ENCODE data around the gene JAK1. TPM values are rescaled to one million over a fixed set of nuclear protein-coding genes. Genes with fewer than 3 reads are reported as not detected.

Gene JAK1
- total and polyA plus RNA-seq, 2 of the 8 experiments (the other 6 are each of a cell fraction or from before 2014, with no cell fraction given) = 7.8 to 24.5 TPM

DNA sequence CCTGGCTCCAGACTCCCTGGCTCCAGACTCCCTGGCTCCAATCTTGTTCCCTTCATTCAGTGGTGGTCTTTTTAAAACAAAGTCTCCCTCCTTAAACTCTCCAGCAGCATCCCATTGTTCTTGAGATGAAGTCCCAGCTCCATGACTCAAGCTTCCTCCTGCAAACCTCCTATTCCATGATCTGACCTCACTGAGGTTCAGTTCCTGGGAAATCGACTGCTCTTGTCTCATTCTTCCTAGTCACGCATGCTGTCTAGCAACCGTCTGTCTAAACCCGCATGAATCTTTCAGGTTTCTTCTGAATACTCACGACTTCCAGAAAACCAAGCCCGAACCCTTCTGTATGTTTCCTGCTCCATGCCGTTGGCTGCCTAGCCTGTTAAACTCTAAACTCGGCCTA is 129.5 kb downstream of the JAK1 start:
- no peak overlapping the region for H3K4me2 ChIP-seq (ENCODE audit: insufficient read depth in 1 of 2, low read depth in 2 of 2, low read length in 2 of 2)
- H3K4me1 ChIP-seq (replicated peaks in 1 of 4; ENCODE audit: control insufficient read depth in 3 of 4, insufficient read depth in 4 of 4, low read length in 3 of 4) = no peaks in the 10 kb centered on the region; a peak in 1 of 7 replicates
- WGBS, 2 experiments (ENCODE audit: extremely low coverage in 1 of 2, insufficient coverage in 1 of 2, insufficient read length in 1 of 2, insufficient replicate concordance in 2 of 2, low coverage in 1 of 2, low lambda C conversion rate in 2 of 2, missing lambda C conversion rate in 1 of 2) = 95% methylated on average over 8 of the region's 8 CpGs; no CpG with 5 or more reads in 1 of the 2 experiments
- no peak overlapping the region for H4K8ac ChIP-seq (ENCODE audit: extremely low read depth, insufficient read depth, low read length)
- H4K5ac ChIP-seq (ENCODE audit: insufficient read length, low read depth, low read length) = no peak overlapping the region
- no peaks in the 10 kb centered on the region for H3K79me2 ChIP-seq (ENCODE audit: control insufficient read depth in 1 of 2, insufficient read depth in 2 of 2, low read length in 2 of 2)
- H3K4ac ChIP-seq (replicated peaks; ENCODE audit: insufficient read length, low read depth, low read length) = no peak overlapping the region
- POLR2A ChIA-PET (ENCODE audit: partially characterized antibody) = interaction anchor here (0.6 kb wide), 1 partner anchor 862 kb away, joined by 4 read pairs; no protein-coding TSS in a partner anchor
- no peak overlapping the region for H4K91ac ChIP-seq (replicated peaks; ENCODE audit: insufficient read length, low read length)
- H3K14ac ChIP-seq (ENCODE audit: insufficient read length) = no peak overlapping the region
- FAIRE-seq = no peak
- H3K56ac ChIP-seq (replicated peaks; ENCODE audit: insufficient read length, low read depth, low read length) = no peak overlapping the region
- H2AFZ ChIP-seq (ENCODE audit: low read length) = no peak overlapping the region
- no peak overlapping the region for H2BK20ac ChIP-seq (ENCODE audit: low read length)
- H2AK5ac ChIP-seq (ENCODE audit: low read depth, low read length) = no peak overlapping the region
- CTCF ChIA-PET (ENCODE audit: partially characterized antibody) = no interaction called here
- no peaks in the 10 kb centered on the region for H3K23me2 ChIP-seq (ENCODE audit: low read depth, low read length)
- H2BK5ac ChIP-seq (ENCODE audit: low read depth, low read length) = no peak overlapping the region
- no peak overlapping the region for H3K18ac ChIP-seq (ENCODE audit: extremely low read depth, low read length)
- no peaks in the 10 kb centered on the region for H3K27me3 ChIP-seq (replicated peaks in 1 of 4; ENCODE audit: control insufficient read depth in 3 of 4, extremely low read depth in 1 of 4, insufficient read depth in 3 of 4, low read length in 3 of 4)
- TF ChIP-seq KDM1A (IDR thresholded peaks at IDR 0.05; ENCODE audit: borderline replicate concordance, low read length) (no peak), NRF1 (IDR thresholded peaks at IDR 0.05; ENCODE audit: low read depth, low read length) (no peak), BRCA1 (IDR thresholded peaks at IDR 0.05; ENCODE audit: low read depth, low read length) (no peak), RXRA (IDR thresholded peaks at IDR 0.05; ENCODE audit: insufficient read depth, low read depth, low read length) (no peak), CREB1 (IDR thresholded peaks at IDR 0.05) (no peak), POLR2A (IDR thresholded peaks at IDR 0.05; ENCODE audit: control extremely low read depth in 1 of 2, low read depth in 2 of 2, low read length in 2 of 2) (no peak), ZNF274 (IDR thresholded peaks at IDR 0.05; ENCODE audit: borderline replicate concordance, extremely low read depth, low read length) (no peak)
- H2BK12ac ChIP-seq (ENCODE audit: low read depth, low read length) = no peak overlapping the region
- DNase-seq (ENCODE audit: low read depth in 1 of 2, low spot score in 2 of 2) = no peak
- H3K23ac ChIP-seq (ENCODE audit: insufficient read length) = no peak overlapping the region
- H3K9me3 ChIP-seq (ENCODE audit: insufficient read depth in 2 of 2, low read depth in 1 of 2, low read length in 1 of 2) = no peaks in the 10 kb centered on the region
- H3K79me1 ChIP-seq (ENCODE audit: low read depth, low read length) = no peaks in the 10 kb centered on the region
- no peak overlapping the region for H2BK15ac ChIP-seq (ENCODE audit: low read length)
- no peak overlapping the region for H2BK120ac ChIP-seq (replicated peaks; ENCODE audit: low read depth, low read length)
- peaks cover 0 to 18% (median 6%) of the 10 kb centered on the region in 4 experiments; a peak in 7 of 8 replicates for H3K36me3 ChIP-seq (ENCODE audit: control insufficient read depth in 2 of 4, insufficient read depth in 4 of 4, low read length in 3 of 4)
- no peak overlapping the region for H3K4me3 ChIP-seq (ENCODE audit: extremely low read depth in 1 of 4, insufficient read depth in 2 of 4, low read depth in 3 of 4, low read length in 4 of 4)
- H3K9ac ChIP-seq (replicated peaks in 1 of 4; ENCODE audit: extremely low read depth in 1 of 4, low read depth in 3 of 4, low read length in 3 of 4) = no peak overlapping the region
- H4K20me1 ChIP-seq (replicated peaks in 1 of 2; ENCODE audit: control insufficient read depth in 1 of 2, insufficient read depth in 2 of 2, low read length in 2 of 2) = no peaks in the 10 kb centered on the region
- no peak overlapping the region for H3K27ac ChIP-seq (ENCODE audit: low read depth, low read length)

Data from H1 (cell line).